SKM-1 treated with dmso at 0.1 percent for 144 hours (cell line): ENCODE measurements around the gene DELE1.

ENCODE experiments used
- DNase-seq: peaks from one replicate; lab custom pipeline; 2025; ENCODE audit not compliant: unreplicated experiment; lab: John Stamatoyannopoulos, UW

DELE1 gene

GRCh38 chr5:141952020-141952419 lies 28.3 kb downstream of the DELE1 start:
- no peak for DNase-seq

GRCh38 chr5:141954194-141954593 lies 30.5 kb downstream of the DELE1 start:
- DNase-seq, result peak; percentile 82

DNA sequence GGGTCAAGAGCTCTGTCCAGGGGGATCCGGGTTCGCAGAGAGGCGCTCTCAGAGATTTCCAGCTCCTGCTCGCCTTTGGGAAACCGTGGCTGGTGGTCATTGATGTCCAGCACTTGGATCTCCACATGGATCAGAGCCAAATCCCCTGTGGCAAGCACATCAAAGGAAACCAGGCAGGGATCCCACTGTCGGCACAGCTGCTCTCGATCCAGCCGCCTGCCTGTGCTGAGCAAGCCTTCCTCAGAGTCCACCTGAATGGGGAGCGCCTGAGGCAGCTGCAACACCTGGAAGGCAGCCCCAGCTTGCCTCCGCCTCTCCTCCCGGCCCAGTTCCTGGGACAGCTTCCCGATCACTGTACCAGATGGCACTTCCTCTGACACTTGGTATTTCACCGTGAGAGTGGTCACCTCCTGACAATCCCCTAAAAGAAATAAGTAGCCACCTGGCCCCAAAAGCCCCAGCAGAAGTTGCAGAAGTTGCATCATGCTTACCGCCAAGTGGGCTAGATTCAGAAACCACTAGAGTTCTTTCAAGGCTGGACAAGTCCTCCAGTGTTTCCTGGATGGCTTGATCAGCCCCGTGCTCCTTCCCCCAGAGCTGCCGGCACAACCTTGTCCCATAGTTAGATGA lies 33.8 kb downstream of the DELE1 start:
- peak; percentile 48 for DNase-seq

DNA sequence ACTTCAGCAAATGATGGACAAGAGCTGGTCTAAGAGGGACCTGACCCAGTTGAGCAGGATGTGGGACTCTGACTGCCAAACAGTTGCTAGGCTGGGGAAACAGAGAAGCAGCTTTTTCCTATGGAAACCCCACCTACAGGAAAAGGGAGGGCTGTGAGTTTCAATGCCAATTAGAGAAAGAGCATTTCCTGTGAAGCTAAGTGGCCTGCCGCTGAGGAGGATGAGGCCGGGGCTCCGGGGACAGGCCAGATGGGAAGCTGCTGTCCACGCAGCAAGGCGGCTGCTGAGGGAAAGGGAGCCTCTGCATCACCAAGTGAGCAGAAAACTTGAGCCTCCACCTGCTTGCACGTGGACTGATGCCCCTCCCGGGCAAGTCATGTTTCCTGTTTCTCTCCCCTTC lies 34.4 kb downstream of the DELE1 start, which contains the start of gene PCDH12:
TSS of gene PCDH12 (minus strand) at position 90 of the 400 bp plus-strand sequence. CDS start 351 bp downstream, outside the sequence.
- peak; percentile 33 for DNase-seq

DNA sequence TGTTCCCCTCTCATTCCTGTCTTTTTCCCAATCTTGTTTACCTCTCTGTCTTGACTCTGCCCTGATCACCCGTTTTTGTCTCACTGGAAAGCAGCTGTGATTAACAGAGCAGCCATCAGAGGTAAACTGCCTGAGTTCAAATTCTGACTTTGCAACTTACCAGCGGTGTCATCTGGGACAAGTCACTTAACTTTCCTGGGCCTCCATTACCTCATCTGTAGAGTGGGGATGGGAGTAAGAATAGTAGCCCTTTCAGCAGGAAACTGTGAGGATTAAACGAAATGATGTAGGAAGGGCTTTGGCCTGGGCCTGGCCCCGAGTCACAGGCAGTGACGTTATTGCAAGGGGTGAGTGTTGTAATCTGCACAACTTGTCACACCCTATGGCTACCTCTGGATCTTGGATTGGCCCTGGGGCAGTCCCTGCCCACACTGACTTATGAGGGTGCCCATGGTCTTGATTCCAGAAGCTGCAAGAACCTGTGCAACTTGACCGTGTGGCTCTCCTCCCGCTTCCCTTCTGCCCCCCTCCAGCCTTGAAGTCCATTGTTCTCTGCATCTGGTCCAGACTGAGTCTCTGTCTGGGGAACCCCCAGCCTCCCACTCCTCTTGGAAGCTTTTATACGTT lies 35.0 kb downstream of the DELE1 start:
- no peak for DNase-seq

- no peak for DNase-seq
Measured at GRCh38 chr5:141960018-141960417, 36.3 kb downstream of the DELE1 start.

GRCh38 chr5:141960449-141961323 lies 37.0 kb downstream of the DELE1 start:
- DNase-seq, result peak; percentile 96

DNA sequence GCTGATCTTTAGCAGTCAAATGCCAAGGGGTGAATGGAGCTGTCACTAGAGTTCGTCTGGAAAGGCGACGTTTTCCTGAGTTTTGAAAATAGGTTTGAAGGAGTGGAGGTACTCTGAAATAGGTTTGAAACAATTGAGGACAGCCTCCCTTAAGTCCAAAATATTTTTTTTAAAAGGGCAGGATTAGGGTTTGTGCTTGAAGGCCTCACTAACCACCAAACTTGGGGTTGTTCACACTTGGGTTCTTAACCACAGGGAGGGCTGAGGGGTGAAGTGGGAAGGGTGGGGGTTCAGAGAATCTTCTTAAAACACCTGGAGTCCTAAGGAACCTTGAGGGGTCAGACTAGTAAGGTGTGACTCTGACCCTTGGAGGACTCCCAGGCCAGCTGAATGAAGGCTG lies 37.8 kb downstream of the DELE1 start:
- no peak for DNase-seq

DNA sequence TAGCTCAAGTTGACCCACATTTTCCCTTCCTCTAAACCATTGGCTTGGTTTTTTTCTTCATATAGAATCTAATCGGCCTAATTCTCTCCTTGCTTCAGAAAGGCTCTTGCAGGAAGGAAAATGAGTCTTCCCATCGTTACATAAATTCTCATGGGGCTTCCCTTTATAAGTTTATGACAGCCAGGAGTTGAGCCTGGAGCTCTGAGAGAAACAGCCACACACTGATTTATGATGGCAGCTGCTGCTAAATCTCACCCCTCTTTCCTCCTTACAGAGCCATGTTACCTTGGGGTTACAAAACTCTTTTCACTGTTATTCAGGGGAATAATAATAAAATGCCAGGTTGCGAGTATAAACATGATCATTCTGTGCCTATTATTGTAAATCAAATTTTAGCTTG lies 40.0 kb downstream of the DELE1 start:
- no peak for DNase-seq

DNA sequence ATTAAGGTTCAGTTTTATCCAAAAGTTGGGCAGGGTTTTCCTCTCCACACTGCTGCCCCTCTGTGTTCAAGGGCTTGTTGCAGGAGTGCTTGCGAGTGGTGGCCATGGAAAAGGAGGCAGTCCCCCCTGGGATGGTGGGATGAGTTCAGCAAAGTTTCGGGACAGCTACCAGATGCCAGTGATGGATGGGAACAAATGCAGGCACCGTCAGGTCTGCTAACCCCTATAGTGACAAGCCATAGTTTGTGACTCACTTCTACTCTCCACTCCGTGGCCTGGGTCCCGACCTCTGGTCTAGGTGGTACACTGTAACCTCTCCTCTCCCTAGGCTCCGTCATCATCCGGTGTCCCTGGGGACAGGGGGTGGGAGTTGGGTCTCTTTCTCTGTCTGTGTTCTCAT lies 41.4 kb downstream of the DELE1 start:
- DNase-seq, result no peak

DNA sequence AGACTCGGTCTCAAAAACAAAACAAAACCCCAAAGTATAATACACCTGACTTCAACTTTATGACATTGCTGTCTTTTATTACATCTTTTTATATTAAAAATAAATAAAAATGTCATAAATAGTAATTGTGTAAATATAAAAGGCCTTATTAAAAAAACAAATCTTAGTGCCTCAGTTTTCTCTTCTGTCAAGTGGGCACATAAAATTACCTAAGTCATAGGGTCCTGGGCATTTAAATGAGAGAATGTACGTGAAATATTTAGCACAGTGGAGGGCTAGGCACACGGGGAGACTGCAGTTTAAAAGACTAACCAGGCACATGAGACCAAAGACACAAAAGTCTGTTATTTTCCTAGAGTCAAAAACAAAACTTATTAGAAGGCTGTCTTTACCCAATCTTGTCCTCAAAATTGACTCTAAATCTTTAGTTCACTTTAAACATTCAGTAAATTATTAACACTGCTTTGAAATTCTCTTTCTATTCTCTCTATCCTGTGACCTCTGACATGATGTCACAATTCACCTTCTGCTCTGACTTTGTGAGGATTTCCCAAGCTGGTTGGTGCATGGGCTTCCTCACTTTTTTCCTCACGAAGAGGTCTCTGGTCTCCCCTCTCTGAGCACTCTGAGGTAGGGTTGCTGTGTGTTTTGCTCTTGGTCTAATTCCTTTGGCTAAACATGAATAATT lies 42.7 kb downstream of the DELE1 start:
- no peak for DNase-seq

DNA sequence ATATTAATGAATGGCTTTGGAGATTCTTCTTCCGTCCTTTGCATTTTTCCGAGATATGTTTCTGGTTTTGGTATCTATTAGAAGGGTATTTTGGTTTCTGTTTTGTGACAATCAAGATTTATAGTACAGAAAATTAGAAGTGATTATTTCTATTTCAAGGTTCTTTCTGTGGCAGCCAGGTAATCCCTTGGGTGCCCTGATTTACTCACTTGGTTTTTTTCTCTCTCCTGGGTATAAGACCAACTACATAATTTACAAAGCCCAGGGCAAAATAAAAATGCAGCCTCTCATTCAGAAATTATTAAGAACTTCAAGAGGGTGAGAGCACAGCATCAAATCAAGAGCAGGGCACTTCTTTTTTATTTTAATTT lies 43.3 kb downstream of the DELE1 start:
- no peak for DNase-seq

GRCh38 chr5:141968914-141969608 lies 45.4 kb downstream of the DELE1 start, which contains the start of gene RNF14:
Gene RNF14, plus strand, starts transcription at chr5:141969105. Its CDS starts 4,484 bp downstream, at chr5:141973589.
- DNase-seq, result peak; percentile 92

DNA sequence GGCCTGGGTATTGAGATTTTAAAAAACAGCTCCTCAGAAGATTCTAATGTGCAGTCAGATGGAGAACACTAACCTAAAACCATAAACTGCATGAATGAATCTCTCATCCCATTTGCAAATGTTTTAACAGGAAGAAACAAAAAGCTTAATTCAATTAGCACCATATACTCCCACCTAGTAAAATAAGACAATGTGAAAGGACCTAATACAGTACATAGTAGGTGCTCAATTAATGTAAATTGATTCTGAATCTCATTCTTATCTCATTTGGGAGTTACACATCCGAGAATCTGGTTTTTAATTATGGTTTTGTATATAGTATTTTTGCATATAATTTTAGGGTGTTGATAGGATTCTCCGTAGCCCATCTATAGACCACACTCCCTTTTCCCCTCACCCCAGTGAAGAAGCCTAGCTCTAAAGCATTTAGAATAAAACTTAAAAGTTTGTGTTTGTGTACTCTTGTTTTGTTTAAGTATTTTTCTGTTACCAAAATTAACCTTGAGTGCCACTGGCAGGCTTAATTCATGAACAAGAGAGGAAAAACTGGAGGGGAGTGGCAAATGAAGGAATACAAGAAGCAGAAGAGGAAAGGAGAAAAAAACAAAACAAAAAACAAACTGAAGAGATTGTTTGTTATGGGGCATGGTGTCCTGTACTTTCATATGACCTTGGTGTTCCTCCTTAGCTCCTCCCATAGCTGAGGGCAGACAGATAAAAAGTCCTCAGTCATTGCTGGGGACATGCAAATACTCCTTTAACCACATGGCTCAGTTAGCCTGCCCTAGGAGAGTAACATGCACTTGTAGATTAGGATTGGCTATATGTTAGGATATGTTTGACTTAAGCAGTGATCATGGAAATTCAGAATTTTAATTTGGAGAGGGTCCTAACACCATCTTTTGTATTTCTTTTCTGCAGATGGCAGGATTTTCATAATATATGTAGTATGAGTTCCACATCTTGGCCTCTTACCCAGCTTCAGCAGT lies 46.4 kb downstream of the DELE1 start:
- peak; percentile 37 for DNase-seq

DNA sequence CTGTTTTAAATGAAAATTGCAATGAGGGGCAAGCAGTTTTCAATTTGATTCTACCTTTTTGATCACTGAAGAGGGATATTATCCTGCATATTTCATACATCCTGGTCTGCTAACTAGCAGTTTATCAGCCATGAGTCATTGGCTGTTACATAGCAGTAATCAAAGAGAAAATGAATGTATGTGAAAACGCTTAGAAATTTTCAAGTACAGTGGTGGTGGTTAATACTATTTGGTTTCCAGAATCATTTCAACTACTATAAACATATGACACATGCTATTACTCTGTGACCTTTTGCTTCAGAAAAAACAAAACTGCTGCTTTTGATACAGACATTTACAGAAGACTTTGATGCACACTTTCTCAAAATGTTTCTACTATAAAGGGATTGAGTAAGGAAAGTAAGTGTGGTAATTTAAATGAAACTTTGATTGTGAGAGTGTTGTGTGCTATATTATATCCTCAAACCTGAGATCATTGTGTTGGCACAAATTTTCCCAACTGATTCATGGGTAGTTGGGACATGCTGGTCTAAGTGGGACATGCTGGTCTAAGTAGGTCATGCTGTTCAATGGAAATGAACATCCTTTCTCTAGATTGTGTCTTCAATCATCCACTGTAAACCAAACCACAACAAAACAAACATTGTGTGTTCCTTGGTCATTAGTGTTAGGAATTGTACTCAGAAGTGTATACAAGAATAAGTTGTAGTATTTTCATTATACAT lies 50.4 kb downstream of the DELE1 start:
- no peak for DNase-seq

DNA sequence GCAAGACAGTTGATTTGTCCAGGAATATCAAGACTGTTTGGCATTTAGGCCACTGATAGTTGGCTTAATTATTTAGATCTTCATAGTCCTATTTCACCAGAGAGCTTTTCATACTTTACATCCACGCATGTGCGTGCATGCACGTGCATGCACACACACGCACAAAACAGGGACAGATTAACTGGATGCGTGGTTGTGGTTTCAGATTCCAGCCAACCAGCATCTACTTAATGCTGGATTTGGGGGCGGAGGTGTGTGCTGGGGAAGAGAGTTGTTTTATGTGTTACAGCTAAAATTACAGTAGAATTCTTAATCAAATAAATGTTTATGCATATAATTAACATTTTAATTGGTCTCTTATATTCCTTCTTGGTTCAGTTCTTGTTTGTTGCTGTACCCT lies 52.5 kb downstream of the DELE1 start:
- no peak for DNase-seq

GRCh38 chr5:141978389-141978788 lies 54.7 kb downstream of the DELE1 start:
- DNase-seq, result no peak

- no peak for DNase-seq
Measured at GRCh38 chr5:141982626-141983025, 59.0 kb downstream of the DELE1 start.

GRCh38 chr5:141986072-141986471 lies 62.4 kb downstream of the DELE1 start:
- DNase-seq, result no peak
